Endometrial microvascular endothelial cells (primary cell): ENCODE measurements around the gene BBS1. TPM values are rescaled to one million over a fixed set of nuclear protein-coding genes. Genes with fewer than 3 reads are reported as not detected.
"Not testable (repeated sequence)": the region's sequence is repeated elsewhere in the genome, so short reads cannot be mapped to it uniquely, and the experiment has no call there.

Experiments
- in situ Hi-C: cut with HindIII; loops from 2 replicates; pipeline ENCODE4 v1.10.0; 2017; ENCODE audit warnings: low sequenced_read_pairs, low pct_unique_long_range_greater_than_20kb; ENCODE audit errors: inconsistent ontology term
- total RNA-seq: library from RNA; depleted of rRNA; stranded (reverse); fragments of >200 nt; gene quantifications from one replicate; pipeline ENCODE4 v1.2.3, GENCODE V29; 2015; ENCODE audit errors: inconsistent ontology term

BBS1 gene
- total RNA-seq, 1 donor from 2014 or later: 26.7 TPM

DNA sequence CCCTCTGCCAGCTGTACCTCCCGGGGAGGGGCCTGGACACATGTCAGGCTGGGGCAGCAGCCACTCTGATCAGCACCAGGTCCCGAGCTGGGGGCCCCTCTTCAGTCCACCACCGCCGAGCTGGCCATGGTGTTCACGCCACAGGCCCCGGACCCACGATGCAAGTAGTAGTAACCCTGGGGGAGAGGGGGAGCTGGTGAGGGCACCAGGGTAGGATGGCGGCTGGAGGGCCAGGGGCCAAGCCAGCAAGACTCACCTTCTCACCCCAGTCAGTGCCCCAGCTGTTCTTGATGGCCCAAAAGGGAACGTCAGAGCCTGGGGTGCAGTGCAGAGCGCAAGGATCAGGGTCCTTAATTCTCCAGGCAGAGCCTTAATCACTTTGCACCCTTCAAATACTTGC lies 53.4 kb downstream of the BBS1 start:
- in situ Hi-C loops: no loop called here

GRCh38 chr11:66564538-66564937 lies 54.1 kb downstream of the BBS1 start:
- in situ Hi-C loops: no loop called here

GRCh38 chr11:66564984-66565383 lies 54.5 kb downstream of the BBS1 start:
- in situ Hi-C loops: no loop called here

GRCh38 chr11:66566221-66566620 lies 55.8 kb downstream of the BBS1 start:
- in situ Hi-C loops: no loop called here

GRCh38 chr11:66567787-66568123 lies 57.3 kb downstream of the BBS1 start:
- in situ Hi-C loops: no loop called here

- in situ Hi-C loops: no loop called here
Measured at GRCh38 chr11:66568124-66568916, 57.9 kb downstream of the BBS1 start, which contains the start of gene CTSF. Gene CTSF (minus strand): TSS chr11:66568606. CDS start chr11:66568486, 120 bp downstream.

DNA sequence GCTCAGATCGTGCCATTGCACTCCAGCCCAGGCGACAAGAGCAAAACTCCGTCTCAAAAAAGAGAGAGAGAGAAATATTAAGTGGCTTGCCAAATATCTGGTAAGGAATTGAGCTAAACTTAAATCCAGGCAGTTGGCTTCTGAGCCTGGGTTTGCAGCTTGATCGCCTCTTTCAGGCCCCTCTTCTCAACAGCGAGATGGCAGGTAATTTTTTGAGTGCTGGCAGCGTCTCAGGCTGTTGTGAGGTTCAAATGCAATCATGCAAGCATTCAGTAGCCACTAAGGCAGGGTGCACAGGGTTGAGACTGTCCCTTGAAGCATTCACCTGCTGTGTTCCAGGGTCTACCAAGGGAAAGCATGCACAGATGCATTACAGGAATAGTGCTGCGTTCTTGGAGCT lies 58.6 kb downstream of the BBS1 start:
- in situ Hi-C loops: no loop called here

- in situ Hi-C loops: no loop called here
Measured at GRCh38 chr11:66570079-66570849, 59.8 kb downstream of the BBS1 start.

GRCh38 chr11:66570850-66571180 lies 60.4 kb downstream of the BBS1 start:
- in situ Hi-C loops: no loop called here

DNA sequence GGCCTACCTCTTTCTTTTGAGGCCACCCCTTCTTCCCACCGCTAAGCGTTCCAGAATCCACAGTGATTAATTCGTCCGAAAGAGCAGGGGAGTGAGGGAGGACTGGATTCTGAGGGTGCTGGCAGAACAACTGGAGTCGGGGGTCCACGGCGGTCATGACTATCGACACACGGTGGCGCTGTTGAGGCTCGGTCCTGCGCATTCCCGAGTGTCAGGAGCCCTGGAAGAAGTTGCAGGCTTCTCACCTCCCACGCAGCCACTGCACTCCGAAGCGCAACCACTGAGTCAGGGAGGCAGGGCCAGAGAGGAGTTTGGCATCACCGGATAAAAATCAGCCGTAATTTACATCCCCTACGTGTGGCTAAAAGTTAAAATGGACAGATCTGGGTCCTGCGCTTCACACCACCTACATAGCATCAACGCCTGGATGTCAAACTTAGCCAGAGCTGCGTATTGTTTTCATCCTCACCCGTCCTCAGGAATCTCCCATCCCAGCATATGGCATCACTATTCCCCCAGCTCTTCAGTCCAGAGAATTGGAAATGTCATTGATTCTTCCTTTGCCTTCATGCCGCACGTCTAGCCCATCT lies 68.7 kb downstream of the BBS1 start:
- in situ Hi-C loops: no loop called here

DNA sequence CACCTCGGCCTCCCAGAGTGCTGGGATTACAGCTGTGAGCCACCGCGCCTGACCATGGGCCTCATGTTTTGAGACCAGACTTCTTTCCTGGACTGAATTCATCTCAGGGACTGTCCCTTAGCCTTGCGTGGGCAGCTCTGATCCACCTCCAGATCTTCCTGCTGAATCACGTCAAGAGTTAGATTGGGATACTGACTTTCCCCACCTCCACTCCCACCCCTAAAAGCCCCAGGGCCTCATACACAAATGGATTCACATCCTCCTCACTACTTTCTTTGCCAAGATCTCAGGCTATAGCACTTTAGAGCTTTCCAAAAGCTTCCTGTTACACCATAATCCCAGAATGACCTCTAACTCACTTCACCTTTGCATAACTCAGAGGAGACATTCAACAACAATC lies 70.4 kb downstream of the BBS1 start:
- in situ Hi-C loops: no loop called here

DNA sequence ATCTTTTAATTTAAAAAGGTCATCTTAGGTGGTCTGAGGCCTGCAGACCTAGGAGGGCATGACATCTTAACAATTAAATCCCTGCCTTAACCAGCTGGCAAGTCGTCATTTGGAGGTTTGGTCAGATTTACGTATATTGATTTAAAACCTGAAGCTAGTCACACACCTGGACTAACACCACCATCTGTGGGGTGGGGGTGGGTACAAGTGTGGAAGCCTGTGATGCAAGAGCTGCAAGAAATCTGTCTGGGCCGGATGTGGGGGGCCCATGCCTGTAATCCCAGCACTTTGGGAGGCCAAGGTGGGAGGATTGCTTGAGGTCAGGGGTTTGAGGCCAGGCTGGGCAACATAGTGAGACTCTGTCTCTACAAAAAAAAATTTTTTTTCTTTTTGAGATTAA lies 70.8 kb downstream of the BBS1 start:
- in situ Hi-C loops: no loop called here

- in situ Hi-C loops: not testable (repeated sequence)
Measured at GRCh38 chr11:66582565-66583147, 72.2 kb downstream of the BBS1 start.

Other genes starting within 250 kb of the BBS1 start
- gene RAB1B, start 242.0 kb upstream of the BBS1 start, total RNA-seq: 190 TPM
- not detected for gene CNIH2, start 232.5 kb upstream of the BBS1 start, total RNA-seq
- 171 TPM for gene YIF1A, start 221.5 kb upstream of the BBS1 start, total RNA-seq
- gene TMEM151A, start 218.7 kb upstream of the BBS1 start, total RNA-seq: not detected
- gene CD248, start 193.6 kb upstream of the BBS1 start, total RNA-seq: 2.0 TPM
- gene RIN1, start 174.2 kb upstream of the BBS1 start, total RNA-seq: 15.5 TPM
- 102 TPM for gene BRMS1, start 165.5 kb upstream of the BBS1 start, total RNA-seq
- 27.8 TPM for gene B4GAT1, start 163.0 kb upstream of the BBS1 start, total RNA-seq
- gene SLC29A2, start 138.9 kb upstream of the BBS1 start, total RNA-seq: not detected
- not detected for gene NPAS4, start 89.6 kb upstream of the BBS1 start, total RNA-seq
- 77.6 TPM for gene MRPL11, start 71.8 kb upstream of the BBS1 start, total RNA-seq
- gene PELI3, start 43.7 kb upstream of the BBS1 start, total RNA-seq: 7.9 TPM
- 79.5 TPM for gene DPP3, start 30.2 kb upstream of the BBS1 start, total RNA-seq
- gene ZDHHC24, start 35.4 kb downstream of the BBS1 start, total RNA-seq: 20.6 TPM
- gene ACTN3, start 36.3 kb downstream of the BBS1 start, total RNA-seq: not detected
- gene CTSF, start 58.0 kb downstream of the BBS1 start, total RNA-seq: 17.6 TPM
- gene CCDC87, start 82.4 kb downstream of the BBS1 start, total RNA-seq: 0.19 TPM
- gene CCS, start 82.5 kb downstream of the BBS1 start, total RNA-seq: 27.9 TPM
- 74.4 TPM for gene RBM14, start 106.0 kb downstream of the BBS1 start, total RNA-seq
- gene RBM4, start 128.1 kb downstream of the BBS1 start, total RNA-seq: 135 TPM
- gene RBM4B, start 167.3 kb downstream of the BBS1 start, total RNA-seq: 17.7 TPM
- 59.2 TPM for gene SPTBN2, start 218.6 kb downstream of the BBS1 start, total RNA-seq